HK-2 (cell line): ENCODE data around the gene ZBTB33.

Experiments
- DNase-seq: peaks from one replicate; pipeline ENCODE4 v3.0.0-alpha.2; 2018; ENCODE audit not compliant: unreplicated experiment

Gene ZBTB33

DNA sequence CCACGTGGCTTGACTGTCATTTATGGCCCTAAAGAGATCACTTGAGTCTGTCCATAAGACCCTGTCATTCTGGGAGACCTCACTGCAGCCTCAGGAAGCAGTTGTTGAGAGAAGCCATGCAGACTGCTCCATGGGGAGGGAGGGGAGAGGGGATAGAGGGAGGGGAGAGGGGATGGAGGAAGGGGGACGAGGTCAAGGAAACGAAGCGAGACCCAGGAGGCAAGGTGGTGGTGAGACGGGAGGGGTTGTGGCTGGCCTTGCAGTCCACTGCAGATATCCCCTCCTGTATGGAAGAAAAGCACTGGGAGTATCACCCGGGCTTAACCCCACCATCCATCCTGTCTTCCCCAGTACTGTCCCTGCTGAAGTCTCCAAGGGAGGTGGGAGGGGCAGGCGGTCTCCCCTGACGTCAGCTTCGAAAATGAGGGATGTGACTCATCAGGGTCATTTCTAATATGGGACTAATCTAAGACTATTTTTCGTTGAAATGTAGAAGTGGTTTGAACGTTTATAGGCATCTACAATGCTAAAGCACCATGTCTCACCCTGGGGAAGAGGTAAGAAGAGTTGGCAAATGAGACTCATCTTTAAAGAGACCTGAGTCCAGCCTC, 55.0 kb downstream of the ZBTB33 start:
- DNase-seq = no peak

GRCh38 chrX:120306630-120307029, 56.0 kb downstream of the ZBTB33 start:
- no peak for DNase-seq
